Measurements from ENCODE around the gene ZNF813. TPM values are rescaled to one million over a fixed set of nuclear protein-coding genes. Genes with fewer than 3 reads are reported as not detected.
"Not testable (repeated sequence)": the region's sequence is repeated elsewhere in the genome, so short reads cannot be mapped to it uniquely, and the experiment has no call there.

Gene ZNF813
- total RNA-seq, 1 experiment from 2014 or later, result not detected

- CTCF ChIA-PET, result no interaction called here
- H3K27me3 Mint-ChIP-seq (ENCODE audit: unreplicated experiment), result no peaks in the 10 kb centered on the region
- TF ChIP-seq, protein P1, sequence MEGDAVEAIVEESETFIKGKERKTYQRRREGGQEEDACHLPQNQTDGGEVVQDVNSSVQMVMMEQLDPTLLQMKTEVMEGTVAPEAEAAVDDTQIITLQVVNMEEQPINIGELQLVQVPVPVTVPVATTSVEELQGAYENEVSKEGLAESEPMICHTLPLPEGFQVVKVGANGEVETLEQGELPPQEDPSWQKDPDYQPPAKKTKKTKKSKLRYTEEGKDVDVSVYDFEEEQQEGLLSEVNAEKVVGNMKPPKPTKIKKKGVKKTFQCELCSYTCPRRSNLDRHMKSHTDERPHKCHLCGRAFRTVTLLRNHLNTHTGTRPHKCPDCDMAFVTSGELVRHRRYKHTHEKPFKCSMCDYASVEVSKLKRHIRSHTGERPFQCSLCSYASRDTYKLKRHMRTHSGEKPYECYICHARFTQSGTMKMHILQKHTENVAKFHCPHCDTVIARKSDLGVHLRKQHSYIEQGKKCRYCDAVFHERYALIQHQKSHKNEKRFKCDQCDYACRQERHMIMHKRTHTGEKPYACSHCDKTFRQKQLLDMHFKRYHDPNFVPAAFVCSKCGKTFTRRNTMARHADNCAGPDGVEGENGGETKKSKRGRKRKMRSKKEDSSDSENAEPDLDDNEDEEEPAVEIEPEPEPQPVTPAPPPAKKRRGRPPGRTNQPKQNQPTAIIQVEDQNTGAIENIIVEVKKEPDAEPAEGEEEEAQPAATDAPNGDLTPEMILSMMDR (IDR thresholded peaks at IDR 0.05; ENCODE audit: unreplicated experiment), result no peak
- peaks cover 27% of the 10 kb centered on the region for H3K9me3 Mint-ChIP-seq (ENCODE audit: low read depth, unreplicated experiment)
- H3K4me3 Mint-ChIP-seq (ENCODE audit: low read depth, unreplicated experiment), result no peak overlapping the region
- intact Hi-C loops (cut with micrococcal nuclease; ENCODE audit: unreplicated experiment), result no loop called here
- no peak overlapping the region for H3K27ac Mint-ChIP-seq (ENCODE audit: unreplicated experiment)
- DNase-seq, result no peak
- H3K4me1 Mint-ChIP-seq (ENCODE audit: low read depth, unreplicated experiment), result no peaks in the 10 kb centered on the region
- no TSS peak for BruUV-seq (replicated peaks)
- H3K36me3 Mint-ChIP-seq (ENCODE audit: insufficient read depth, unreplicated experiment), result no peaks in the 10 kb centered on the region
Observed at GRCh38 chr19:53466726-53467484, 628 bp upstream of the ZNF813 start.

GRCh38 chr19:53468628-53469027 lies 1.1 kb downstream of the ZNF813 start:
- BruUV-seq (replicated peaks); H3K27ac Mint-ChIP-seq (ENCODE audit: unreplicated experiment); H3K4me1 Mint-ChIP-seq (ENCODE audit: low read depth, unreplicated experiment); H3K27me3 Mint-ChIP-seq (ENCODE audit: unreplicated experiment); H3K36me3 Mint-ChIP-seq (ENCODE audit: insufficient read depth, unreplicated experiment); DNase-seq; CTCF ChIA-PET; intact Hi-C loops (cut with micrococcal nuclease; ENCODE audit: unreplicated experiment); H3K4me3 Mint-ChIP-seq (ENCODE audit: low read depth, unreplicated experiment): not testable (repeated sequence)
- peaks cover 22% of the 10 kb centered on the region for H3K9me3 Mint-ChIP-seq (ENCODE audit: low read depth, unreplicated experiment)

GRCh38 chr19:53471916-53472315 lies 4.4 kb downstream of the ZNF813 start:
- DNase-seq, result no peak
- no peak overlapping the region for H3K27ac Mint-ChIP-seq (ENCODE audit: unreplicated experiment)
- TF ChIP-seq, protein P1 (IDR thresholded peaks at IDR 0.05; ENCODE audit: unreplicated experiment), result no peak
- no TSS peak for BruUV-seq (replicated peaks)
- H3K9me3 Mint-ChIP-seq (ENCODE audit: low read depth, unreplicated experiment), result peaks cover 32% of the 10 kb centered on the region
- CTCF ChIA-PET, result interaction anchor here (1.0 kb wide), 1 partner anchor 10 kb away, joined by 3 read pairs; no protein-coding TSS in a partner anchor
- no peaks in the 10 kb centered on the region for H3K36me3 Mint-ChIP-seq (ENCODE audit: insufficient read depth, unreplicated experiment)
- no peak overlapping the region for H3K4me3 Mint-ChIP-seq (ENCODE audit: low read depth, unreplicated experiment)
- intact Hi-C loops (cut with micrococcal nuclease; ENCODE audit: unreplicated experiment), result no loop called here
- H3K27me3 Mint-ChIP-seq (ENCODE audit: unreplicated experiment), result no peaks in the 10 kb centered on the region
- H3K4me1 Mint-ChIP-seq (ENCODE audit: low read depth, unreplicated experiment), result no peaks in the 10 kb centered on the region

- not testable (repeated sequence) for DNase-seq; BruUV-seq (replicated peaks); H3K27me3 Mint-ChIP-seq (ENCODE audit: unreplicated experiment); H3K27ac Mint-ChIP-seq (ENCODE audit: unreplicated experiment); H3K36me3 Mint-ChIP-seq (ENCODE audit: insufficient read depth, unreplicated experiment); H3K4me3 Mint-ChIP-seq (ENCODE audit: low read depth, unreplicated experiment); H3K4me1 Mint-ChIP-seq (ENCODE audit: low read depth, unreplicated experiment)
- CTCF ChIA-PET, result interaction anchor here (0.6 to 1.2 kb wide), 2 partner anchors 36 to 37 kb away, joined by 3 to 4 read pairs; no protein-coding TSS in a partner anchor
- intact Hi-C loops (cut with micrococcal nuclease; ENCODE audit: unreplicated experiment), result loop anchor here (1.0 kb wide), 1 partner anchor 37 kb away; no protein-coding TSS in a partner anchor
- H3K9me3 Mint-ChIP-seq (ENCODE audit: low read depth, unreplicated experiment), result peaks cover 29% of the 10 kb centered on the region
Observed at GRCh38 chr19:53474832-53475231, 7.3 kb downstream of the ZNF813 start.

DNA sequence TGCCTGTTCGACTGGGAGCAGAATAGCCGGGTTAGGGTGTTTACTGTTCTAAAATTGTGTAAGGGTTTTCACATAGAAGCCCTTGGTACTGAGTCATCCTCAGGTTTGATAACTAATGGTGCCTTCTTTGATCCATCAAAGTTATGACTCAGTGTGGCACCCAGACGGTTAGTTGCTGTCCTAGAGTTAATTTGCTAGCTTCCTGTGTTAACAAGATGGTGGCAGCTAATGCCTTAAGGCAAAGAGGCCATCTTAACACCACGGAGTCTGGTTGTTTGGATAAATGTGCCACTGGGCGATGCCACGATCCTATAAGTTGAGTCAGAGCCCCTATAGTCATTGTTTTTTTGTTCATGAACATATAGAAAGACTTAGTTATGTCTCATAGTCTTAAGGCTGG lies 7.9 kb downstream of the ZNF813 start:
- not testable (repeated sequence) for BruUV-seq (replicated peaks); DNase-seq; H3K27ac Mint-ChIP-seq (ENCODE audit: unreplicated experiment); H3K36me3 Mint-ChIP-seq (ENCODE audit: insufficient read depth, unreplicated experiment); H3K27me3 Mint-ChIP-seq (ENCODE audit: unreplicated experiment); H3K4me3 Mint-ChIP-seq (ENCODE audit: low read depth, unreplicated experiment); H3K4me1 Mint-ChIP-seq (ENCODE audit: low read depth, unreplicated experiment)
- CTCF ChIA-PET, result interaction anchor here (1.2 kb wide), 1 partner anchor 38 kb away, joined by 3 read pairs; no protein-coding TSS in a partner anchor
- intact Hi-C loops (cut with micrococcal nuclease; ENCODE audit: unreplicated experiment), result loop anchor here (1.0 kb wide), 1 partner anchor 37 kb away; no protein-coding TSS in a partner anchor
- H3K9me3 Mint-ChIP-seq (ENCODE audit: low read depth, unreplicated experiment), result peaks cover 26% of the 10 kb centered on the region

DNA sequence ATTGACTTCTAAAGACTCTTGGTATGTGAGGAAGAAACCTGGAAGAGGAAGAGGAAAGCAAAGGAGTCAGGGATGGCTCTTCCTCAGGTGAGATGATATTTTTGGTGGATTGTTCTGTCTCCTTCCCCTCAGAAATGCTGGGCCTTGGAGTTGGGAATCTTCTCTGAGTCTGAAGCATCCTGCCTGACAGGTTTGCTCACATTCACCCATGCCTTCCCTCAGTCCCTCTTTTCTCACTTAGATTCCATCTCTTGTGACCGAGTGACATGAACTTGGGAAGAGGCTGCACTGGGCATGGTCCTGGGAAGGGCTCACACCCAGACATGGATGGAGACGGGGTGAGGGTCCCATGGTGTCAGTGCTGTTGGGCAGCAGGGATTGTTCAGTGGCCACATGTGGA lies 16.2 kb downstream of the ZNF813 start:
- H3K27ac Mint-ChIP-seq (ENCODE audit: unreplicated experiment); H3K4me1 Mint-ChIP-seq (ENCODE audit: low read depth, unreplicated experiment); H3K27me3 Mint-ChIP-seq (ENCODE audit: unreplicated experiment); H3K4me3 Mint-ChIP-seq (ENCODE audit: low read depth, unreplicated experiment); CTCF ChIA-PET; intact Hi-C loops (cut with micrococcal nuclease; ENCODE audit: unreplicated experiment); DNase-seq; BruUV-seq (replicated peaks); H3K36me3 Mint-ChIP-seq (ENCODE audit: insufficient read depth, unreplicated experiment): not testable (repeated sequence)
- H3K9me3 Mint-ChIP-seq (ENCODE audit: low read depth, unreplicated experiment), result peaks cover 19% of the 10 kb centered on the region
